ENCODE measurements around the gene GTF2I.

- no peak for TF ChIP-seq CTCF (IDR thresholded peaks at IDR 0.05)
- no peak for TF ChIP-seq POLR2A (IDR thresholded peaks at IDR 0.05)
- TF ChIP-seq POLR2AphosphoS5 (IDR thresholded peaks at IDR 0.05) = no peak
Measured at GRCh38 chr7:74655768-74656440, 1.6 kb upstream of the GTF2I start.
